SKM-1 (cell line): ENCODE data around the gene MCRIP1.
A peak's percentile ranks its signal among the peaks of the same experiment; 100 is the strongest.
"Not testable (repeated sequence)": the region's sequence is repeated elsewhere in the genome, so short reads cannot be mapped to it uniquely, and the experiment has no call there.

Source experiments
- DNase-seq: peaks from one replicate; lab custom pipeline; 2025; ENCODE audit not compliant: unreplicated experiment; lab: John Stamatoyannopoulos, UW

The MCRIP1 gene

DNA sequence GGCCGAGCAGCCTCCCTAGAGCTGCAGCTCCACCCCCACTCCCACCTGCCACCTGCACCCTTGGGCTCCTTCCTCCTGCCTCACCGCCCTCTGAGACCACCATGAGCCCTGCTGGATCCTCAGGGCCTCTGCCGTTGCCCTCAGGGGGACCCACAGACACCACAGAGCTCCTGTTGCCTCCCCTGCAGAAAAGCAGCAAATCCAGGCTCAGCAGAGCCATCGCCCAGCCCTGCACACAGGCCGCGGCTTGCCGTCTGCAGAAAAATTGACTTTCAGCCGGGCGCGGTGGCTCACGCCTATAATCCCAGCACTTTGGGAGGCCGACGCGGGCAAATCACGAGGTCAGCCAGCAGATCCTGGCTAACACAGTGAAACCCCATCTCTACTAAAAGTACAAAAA, 8.8 kb upstream of the MCRIP1 start:
- DNase-seq, result no peak

DNA sequence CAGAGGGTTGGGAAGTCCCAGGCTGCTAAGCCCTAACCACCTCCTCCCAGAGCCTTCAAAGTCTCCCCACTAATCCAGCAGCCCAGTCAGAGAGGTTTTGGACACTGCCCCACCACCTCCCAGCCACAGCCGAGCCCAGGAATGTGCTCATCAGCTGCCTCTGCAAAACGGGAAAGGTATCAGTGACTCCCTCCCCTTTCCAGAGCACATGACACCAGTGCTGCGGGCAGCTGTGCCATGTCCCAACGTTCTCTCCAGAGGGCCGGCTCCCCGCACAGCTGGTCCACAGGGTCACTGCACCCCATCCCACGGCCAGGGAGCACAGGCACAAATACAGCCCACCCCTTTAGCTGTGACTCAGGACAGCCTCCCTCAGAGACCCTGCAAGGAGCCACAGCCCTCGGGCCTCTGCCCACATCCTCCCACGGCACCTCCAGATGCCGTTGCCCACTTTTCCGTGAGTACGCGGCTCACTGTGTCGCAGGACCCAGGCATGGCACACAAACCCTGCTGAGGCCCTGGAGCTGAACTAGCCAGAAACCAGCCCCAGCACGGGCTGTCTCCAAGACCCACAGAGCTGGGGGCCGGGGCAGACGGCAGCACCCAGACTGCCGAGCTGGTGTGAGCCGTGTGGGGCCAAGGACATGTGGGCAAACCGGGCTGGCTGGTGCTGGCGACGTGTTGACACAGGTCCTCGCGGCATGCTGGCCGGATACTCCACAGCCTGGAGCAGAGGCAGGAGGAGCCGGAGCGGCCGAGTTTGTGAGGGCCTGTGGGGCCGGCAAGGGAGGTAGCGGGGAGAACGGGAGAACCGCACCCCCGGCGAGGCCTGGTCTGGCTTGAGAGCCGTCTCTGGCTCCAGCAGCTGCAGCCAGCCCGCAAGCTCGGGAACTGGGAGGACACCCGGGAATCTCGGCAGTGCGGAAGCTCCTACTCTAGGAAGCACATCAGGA, 8.0 kb upstream of the MCRIP1 start:
- no peak for DNase-seq

DNA sequence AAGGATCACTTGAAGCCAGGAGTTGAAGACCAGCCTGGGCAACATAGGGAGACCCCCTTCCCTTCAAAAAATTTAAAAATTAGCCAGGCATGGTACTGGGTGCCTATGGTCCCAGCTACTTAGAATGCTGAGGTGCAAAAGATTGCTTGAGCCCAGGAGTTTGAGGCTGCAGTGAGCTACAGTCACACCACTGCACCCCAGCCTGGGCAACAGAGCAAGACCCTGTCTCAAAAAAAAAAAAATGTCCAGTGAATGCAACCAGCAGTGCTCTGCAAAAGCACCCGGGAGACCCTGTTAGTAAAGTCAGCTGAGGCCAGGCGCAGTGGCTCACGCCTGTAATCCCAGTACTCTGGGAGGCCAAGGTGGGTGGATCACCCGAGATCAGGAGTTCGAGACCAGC, 7.0 kb upstream of the MCRIP1 start:
- DNase-seq, result not testable (repeated sequence)

DNA sequence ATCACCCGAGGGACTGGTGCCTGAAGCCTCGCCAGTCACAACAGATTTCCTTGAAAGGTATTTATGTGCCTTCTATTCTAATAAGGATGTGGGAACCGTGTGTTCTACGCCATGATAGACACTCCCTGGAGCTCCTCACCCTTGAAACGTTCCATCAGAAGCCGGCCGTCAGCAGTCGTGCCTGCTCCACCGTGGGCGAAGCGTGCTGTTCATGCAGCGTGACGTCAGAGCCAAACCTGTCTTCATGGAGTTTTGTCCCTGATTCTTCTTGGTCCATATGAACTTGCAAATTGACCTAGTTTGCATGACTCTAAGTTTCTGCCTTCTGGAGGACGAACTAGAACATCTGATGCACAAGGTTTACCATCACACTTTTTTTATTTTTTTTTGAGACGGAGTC, 6.2 kb upstream of the MCRIP1 start:
- no peak for DNase-seq

DNA sequence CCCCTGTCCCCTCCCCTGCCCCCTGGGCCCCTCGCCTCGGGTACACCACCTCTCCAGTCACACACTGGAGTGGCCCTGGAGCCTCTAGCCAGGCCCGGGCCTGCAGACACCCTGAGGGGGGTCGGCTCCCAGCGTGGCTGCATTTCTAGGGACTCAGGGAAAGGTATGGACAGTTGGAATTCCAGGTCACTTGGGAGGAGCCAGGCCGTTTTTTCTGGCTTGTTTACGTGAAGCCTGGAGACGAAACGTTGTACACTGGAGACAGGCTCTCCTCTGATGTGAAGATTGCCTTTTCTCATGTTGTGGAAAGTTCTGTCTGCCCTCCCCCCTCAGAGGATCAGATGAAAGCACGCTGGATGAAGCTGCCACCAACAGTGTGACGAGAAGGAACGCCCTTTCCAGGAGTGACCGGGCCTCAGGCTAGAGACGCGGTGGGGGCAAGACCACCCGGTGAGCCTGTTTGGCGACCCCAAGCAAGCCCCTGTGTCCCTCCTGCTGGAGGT, 5.7 kb upstream of the MCRIP1 start:
- no peak for DNase-seq

DNA sequence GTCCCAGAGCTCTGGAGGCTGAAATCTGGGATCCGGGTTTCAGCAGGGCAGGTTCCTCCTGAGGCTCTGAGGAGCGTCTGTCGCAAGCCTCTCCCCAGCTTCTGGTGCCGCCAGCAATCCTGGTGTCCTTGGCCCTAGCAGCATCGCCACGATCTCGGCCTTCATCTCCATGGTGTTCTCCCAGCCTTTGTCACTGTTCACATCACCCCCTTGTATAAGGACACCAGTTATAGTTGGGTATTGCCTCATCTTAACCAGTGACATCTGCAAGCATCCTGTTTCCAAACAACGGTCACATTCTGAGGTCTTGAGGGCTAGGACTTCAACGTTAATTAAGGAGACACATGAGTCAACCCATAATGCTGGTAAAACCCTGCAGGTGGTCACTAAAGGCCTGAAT, 4.5 kb upstream of the MCRIP1 start:
- peak; percentile 98 for DNase-seq

DNA sequence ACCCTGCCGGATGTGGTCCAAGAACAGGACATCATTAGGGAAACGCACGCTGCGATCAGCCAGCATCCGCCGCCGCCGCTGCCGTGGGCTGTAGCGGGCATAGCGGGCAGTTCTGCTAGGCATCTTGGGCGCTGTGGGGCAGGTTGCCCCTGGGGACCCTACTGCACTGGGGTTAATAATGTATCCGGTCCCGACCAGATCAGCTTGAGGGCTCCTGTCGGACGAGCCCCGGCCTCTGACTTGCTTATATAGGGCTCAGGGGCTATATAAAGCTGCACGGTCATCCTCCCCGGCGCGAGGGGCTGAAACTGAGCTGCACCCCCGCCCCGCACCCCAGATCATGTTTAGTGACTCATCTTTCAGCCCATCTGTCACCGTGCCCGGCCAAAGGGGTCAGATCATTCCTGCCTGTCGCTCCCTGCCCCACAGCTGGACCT, 1.8 kb upstream of the MCRIP1 start, which contains the start of gene PPP1R27:
TSS of gene PPP1R27 (minus strand) at position 220 of the 437 bp plus-strand sequence. CDS start at position 123, 97 bp downstream.
- DNase-seq, result no peak

DNA sequence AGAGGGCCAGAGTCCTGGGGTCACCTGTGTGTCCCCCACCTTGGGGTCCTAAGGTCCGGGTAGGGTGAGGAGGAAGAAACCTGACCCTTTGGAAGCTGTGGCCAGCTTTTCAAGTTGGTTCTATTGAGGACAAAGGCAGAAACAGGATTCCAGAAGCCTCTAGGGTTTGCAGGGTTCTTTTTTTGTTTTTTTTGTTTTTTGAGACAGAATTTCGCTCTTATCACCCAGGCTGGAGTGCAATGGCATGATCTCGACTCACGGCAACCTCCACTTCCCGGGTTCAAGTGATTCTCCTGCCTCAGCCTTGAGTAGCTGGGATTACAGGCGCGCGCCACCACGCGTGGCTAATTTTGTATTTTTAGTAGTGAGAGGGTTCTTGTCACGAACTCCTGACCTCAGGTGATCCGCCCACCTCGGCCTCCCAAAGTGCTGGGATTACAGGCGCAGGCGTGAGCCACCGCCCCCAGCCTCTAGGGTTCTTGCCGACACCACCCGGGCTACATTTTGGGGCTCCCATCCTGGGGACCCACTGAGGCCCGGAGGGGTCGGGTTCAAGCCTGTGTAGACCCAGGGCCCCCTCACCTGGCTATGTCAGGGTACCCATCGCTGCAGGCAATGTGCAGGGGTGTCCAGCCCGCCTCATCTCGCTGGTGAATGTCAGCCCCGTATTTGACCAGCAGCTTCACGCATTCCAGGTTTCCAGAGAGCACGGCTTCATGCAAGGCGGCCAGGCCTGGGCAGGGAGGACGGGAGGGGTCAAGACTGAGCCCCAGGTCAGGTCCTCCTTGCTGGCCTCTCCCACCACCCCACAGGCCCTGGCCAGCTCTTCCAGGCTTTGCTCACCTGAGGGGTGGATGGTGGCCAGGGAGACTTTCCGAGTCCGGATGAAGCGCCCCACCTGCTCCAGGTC, 1.1 kb upstream of the MCRIP1 start:
- DNase-seq, result no peak

DNA sequence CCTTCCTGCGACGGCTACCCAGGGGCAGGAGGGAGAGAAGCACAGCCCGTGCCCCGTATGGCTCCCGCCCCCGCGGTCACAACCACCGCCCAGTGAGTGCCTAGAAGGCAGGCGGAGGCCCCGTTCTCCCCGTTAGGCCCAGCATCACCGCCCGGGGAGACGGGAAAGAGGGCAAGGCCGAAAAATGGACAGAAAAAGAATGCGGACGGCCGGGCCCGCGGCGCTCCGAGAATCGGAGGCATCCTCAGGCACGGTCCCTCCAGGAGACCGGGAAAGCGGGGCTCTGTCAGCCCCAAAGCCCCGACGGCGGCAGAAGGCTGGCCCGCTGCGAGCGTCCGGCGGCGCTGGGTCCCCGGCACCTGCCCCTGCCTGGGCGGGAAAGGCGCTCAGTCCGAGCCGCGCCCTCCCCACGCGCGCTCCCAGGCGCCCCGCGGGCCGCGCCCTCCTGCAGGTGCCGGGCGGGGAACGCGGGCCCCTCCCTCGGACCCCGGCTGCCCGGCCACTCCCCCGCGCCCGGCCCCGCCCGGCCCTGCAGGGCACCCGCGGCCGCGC, 407 bp downstream of the MCRIP1 start:
- DNase-seq, result no peak

DNA sequence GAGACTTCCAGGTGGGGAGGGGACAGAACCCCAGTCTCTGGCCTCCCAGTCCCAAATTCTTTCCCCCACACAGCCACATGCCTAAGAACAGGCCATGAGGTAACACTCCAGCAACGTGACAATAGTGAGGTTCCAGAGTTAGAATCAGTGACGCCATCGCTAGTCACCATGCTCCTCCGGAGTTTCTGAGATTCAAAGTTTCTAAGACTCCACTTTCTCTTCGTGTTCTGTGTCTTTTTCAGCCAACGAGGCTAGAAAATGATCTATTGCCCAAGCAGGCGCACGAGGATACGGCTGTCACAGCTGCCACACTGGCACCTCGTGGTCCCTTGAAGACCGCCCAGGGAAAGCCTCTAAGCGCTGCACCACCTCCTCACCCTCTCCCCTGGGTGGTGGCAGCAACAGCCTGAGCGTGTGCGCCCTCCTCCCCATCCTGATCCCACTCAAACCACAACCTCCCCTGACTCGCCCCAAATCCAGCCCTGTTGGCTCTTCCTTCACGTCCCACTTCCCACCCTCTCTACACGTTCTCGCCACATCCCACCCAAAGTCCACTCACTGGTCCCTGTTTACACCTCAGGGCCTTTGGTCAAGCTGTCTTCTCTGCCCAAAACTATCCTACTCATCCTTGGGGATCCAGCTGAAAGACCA, 1.0 kb downstream of the MCRIP1 start:
- DNase-seq, result peak; percentile 43

DNA sequence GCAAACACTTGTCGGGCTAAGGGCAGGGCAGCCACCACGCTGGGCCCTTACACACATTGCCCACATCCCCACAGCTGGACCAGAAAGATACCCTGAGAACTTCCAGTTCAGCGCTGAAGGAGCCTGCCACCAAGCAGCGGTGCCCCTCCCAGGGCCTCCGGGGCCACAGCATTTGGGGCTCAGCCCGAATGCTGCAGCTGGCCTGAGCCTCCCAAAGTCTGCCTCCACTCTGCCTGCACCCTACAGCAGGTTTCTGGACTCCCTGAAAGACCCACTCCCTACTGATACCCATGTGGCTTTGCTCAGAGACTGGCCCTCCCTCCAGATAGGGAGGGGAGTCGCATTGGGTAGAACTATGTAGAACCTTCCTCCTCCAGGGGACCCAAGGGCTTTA, 1.5 kb downstream of the MCRIP1 start:
- no peak for DNase-seq

DNA sequence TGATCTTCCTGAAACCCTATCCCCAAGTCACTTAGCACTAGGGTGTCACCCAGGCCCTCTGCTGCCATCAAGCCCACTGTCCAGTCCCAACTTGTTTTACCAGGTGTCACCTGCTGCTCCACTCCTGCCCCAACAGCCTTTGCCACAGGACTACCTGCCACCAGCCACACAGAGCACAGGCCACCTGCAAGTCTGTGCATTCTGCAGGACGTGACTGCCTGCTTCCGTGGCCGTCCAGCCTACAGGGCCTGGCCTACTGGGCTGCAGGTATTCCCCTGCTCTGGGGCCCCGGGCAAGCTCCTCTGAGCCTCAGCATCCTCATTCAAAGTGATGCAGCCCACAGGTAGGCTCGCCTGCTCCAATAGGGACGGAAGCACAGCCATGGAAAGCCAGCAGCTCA, 3.2 kb downstream of the MCRIP1 start:
- no peak for DNase-seq

DNA sequence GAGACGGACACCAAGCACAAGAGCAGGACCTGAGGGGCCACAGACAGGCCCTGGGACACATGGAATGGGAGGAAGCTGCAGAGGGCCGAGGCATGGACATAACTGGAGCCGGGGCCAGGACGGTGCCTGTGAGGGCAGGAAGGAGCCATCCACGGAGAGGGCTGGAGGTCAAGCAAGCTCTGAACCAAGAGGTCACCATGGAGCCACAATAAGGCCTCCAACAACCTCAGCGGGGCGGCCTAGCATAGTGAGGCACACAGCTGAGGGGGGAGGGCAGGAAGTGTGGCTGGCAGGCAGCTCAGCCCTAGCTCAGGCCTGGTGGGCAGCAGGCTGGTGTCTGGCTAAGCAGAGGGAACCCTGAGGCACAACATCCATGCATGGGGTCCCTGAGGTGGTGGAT, 4.4 kb downstream of the MCRIP1 start:
- DNase-seq, result no peak

DNA sequence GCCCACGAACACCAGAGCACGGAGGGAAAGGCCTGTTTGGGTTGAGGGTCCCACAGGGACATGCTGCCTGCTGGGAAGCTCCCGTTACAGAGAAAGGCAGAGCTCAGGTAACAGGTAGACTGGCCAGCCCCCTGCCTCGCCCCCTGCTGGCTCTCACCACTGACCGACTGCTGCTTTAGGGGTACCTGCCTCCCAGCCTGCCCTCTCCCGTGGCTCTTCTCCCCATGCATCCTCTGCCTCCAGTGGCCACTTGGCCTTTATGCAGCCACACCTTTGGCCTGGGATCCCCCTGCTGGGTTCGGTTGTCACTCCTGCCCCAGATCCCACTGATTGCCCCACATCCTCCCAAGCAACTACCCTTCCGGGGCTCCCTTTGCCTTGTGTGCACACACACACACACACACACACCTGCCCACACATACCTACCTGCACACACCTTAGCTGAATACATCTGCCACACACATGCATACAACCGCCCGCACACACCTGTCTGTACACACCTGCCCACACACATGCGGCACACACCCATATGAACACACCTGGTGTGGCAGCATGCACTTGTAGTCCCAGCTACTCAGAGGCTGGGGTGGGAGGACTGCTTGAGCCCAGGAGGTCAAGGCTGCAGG, 7.1 kb downstream of the MCRIP1 start:
- no peak for DNase-seq

DNA sequence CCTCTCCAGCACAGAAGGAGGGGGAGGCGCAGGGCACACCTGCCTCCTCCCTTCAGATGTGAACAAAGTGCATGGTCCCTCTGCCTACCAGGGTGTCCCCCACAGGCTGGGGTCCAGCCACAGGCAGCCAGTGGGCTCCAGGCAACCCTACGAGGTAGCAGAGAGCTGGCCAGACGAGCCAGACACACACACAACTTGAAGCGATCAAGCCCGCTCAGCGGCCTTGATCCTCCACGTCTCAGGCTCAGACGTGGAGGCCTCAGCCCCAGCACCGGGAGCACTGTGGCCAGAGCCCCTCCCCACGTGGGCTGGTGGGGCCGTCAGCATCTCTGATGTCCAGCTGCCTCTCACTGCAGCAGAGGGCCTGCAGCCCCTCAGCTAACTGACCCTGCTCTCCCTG, 8.5 kb downstream of the MCRIP1 start:
- no peak for DNase-seq

DNA sequence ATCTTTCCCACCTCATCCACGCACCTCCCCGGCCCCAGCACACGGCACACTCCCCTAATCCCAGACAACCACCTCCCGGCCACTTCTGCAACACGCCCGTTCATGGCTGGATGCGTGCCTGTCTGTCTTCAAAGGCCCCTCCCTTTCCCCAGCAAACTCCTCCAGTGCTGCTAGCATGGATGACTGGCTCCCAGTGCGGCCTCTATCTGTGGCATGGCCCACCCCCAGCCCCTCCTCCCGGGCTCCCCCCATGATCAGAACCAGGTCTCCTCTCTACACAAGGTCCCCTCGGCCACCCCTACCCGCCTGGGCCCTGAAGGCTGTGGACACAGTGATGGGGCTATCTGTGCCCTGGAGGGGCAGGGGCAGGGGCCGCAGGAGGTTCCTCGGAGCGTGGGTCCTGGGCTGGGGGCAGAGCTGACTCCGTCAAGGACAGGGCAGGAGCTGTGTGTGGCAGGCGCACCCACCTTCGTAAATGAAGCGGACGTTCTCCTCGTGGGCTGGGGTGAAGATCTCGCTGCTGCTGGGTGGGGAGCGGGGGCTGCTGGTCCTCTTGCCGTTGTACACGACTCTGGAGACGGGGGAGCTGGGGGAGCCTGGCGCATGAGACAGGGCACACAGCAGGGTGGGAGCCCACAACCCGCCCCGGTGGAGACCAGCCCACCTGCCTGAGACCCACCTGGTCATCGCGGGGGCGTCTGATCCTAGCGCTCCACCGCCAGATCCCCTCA, 9.1 kb downstream of the MCRIP1 start:
- no peak for DNase-seq

DNA sequence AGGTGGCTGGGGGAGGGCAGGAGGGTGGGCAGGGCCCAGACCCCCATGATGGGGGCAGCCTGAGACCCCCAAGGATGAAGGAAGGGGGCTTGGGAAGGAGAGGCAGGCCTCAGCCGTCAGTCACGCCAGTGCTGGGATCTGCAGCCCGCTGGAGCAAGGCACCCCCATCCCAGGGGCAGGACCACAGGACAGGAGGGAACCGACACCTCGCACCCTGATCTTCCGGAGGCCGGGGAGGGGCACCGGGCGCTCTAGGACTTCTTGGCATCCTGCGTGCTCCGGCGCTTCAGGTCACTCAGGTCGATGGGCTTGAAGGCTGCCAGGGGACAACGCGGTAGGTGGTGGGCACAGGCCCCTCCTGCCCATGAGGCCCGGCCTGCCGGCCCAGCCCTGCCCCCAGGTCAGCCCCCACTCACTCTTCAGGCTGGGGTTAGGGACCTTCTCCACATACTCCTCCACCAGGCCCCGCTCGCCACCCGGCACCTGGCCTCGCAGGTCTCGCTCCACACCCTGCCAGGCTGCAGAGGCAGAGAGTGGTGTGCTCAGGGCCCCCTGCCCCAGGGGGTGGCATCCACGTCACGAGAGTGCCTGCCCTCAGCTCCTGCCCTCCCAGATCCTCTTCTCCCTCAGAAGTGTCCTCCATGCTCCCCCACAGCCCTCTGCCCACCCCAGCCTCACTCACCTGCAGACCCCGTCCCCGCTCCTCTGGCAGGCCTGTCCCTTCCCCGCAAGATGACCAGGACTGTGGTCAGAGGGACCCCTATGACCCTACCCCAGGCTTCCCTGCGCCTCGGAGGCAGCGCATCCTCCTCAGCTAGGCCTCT, 9.9 kb downstream of the MCRIP1 start:
- DNase-seq, result no peak

DNA sequence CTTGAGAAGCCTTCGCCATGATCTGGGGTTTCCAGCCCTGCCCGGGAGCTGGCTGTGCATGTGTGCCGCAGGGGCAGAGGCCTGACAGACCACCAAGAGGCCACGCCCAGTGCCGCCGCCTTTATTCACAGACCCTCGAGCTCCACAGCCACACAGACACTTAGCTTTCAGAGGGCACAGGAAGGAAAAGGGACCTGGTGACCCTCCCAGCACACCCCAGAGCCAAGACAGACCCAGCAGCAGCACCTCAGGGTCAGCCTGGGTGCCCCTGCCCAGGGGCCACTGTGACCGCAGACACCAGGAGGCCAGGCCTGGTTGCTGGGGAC, 10.8 kb downstream of the MCRIP1 start:
- no peak for DNase-seq
